Endodermal cell (in vitro differentiated cells): Measurements from ENCODE around the gene ITGA2. TPM values are rescaled to one million over a fixed set of nuclear protein-coding genes. Genes with fewer than 3 reads are reported as not detected.

ENCODE experiments used
- DNase-seq: peaks from one replicate; pipeline ENCODE4 v3.0.0-alpha.2; 2017
- H3K27ac ChIP-seq: 2 replicates; pipeline ENCODE4 v1.5.1; 2013; ENCODE audit warnings: mild to moderate bottlenecking, low read depth, low read length, moderate library complexity
- H3K27me3 ChIP-seq: 2 replicates; pipeline ENCODE4 v1.6.1; 2013; ENCODE audit warnings: mild to moderate bottlenecking, low read length, moderate library complexity; ENCODE audit not compliant: insufficient read depth, control insufficient read depth, poor library complexity, severe bottlenecking
- H3K36me3 ChIP-seq: 2 replicates; pipeline ENCODE4 v1.7.0; 2013; ENCODE audit warnings: mild to moderate bottlenecking, low read length, moderate library complexity; ENCODE audit not compliant: control insufficient read depth, insufficient read depth
- H3K4me1 ChIP-seq: one replicate; pipeline ENCODE4 v1.7.0; 2013; ENCODE audit warnings: low read length; ENCODE audit not compliant: control insufficient read depth, insufficient read depth
- H3K4me3 ChIP-seq: 2 replicates; pipeline ENCODE4 v1.5.1; 2013; ENCODE audit warnings: mild to moderate bottlenecking, low read length, moderate library complexity
- H3K9ac ChIP-seq: 2 replicates; pipeline ENCODE4 v1.6.1; 2013; ENCODE audit warnings: mild to moderate bottlenecking, low read length, moderate library complexity; ENCODE audit not compliant: poor library complexity, severe bottlenecking; ENCODE audit errors: extremely low read depth
- H3K9me3 ChIP-seq: 2 replicates; pipeline ENCODE4 v1.6.1; 2013; ENCODE audit warnings: mild to moderate bottlenecking, low read length, moderate library complexity; ENCODE audit not compliant: control insufficient read depth
- H3K27ac Mint-ChIP-seq: 2 replicates; pipeline ENCODE4 v1.8.0; 2020; ENCODE audit warnings: mixed read lengths
- H3K27me3 Mint-ChIP-seq: 2 replicates; pipeline ENCODE4 v1.8.0; 2021; ENCODE audit warnings: mild to moderate bottlenecking, mixed read lengths; ENCODE audit not compliant: insufficient read depth
- H3K36me3 Mint-ChIP-seq: 2 replicates; pipeline ENCODE4 v1.8.0; 2020; ENCODE audit warnings: low read depth, mixed read lengths
- H3K4me1 Mint-ChIP-seq: 2 replicates; pipeline ENCODE4 v1.8.0; 2020; ENCODE audit warnings: mixed read lengths
- H3K4me3 Mint-ChIP-seq: 2 replicates; pipeline ENCODE4 v1.8.0; 2020; ENCODE audit warnings: mild to moderate bottlenecking, moderate library complexity, mixed read lengths
- H3K9me3 Mint-ChIP-seq: 2 replicates; pipeline ENCODE4 v1.8.0; 2020; ENCODE audit warnings: mild to moderate bottlenecking, mixed read lengths
- CTCF ChIP-seq: fragments of 200-600 bp; sonication (generic); conservative IDR thresholded peaks from 2 replicates; pipeline ENCODE4 v1.5.0; 2021; ENCODE audit warnings: antibody characterized with exemption, mild to moderate bottlenecking
- WGBS, 2 experiments: methylation state at CpG; one replicate each; pipeline versions ENCODE4 v1.1.5 to v1.1.7; 2013; ENCODE audit warnings: missing lambda C conversion rate in 2 of 2, mixed read lengths in 1 of 2; ENCODE audit not compliant: insufficient coverage in 1 of 2, insufficient read length in 1 of 2; 5-methylcytosine and 5-hydroxymethylcytosine counted together
- total RNA-seq, 2 donors: library from RNA; stranded (reverse); fragmentation: NEBNext Ultra II Directional in 1 of 2; extraction: Animal tissue kit (Norgen Biotek cat#: 25700) in 1 of 2; gene quantifications; 2 replicates in 1 of 2; 3 replicates in 1 of 2; pipeline ENCODE4 v1.2.1, GENCODE V29; 2021

The ITGA2 gene
- total RNA-seq, 2 donors from 2014 or later: 1.3 to 4.0 TPM

DNA sequence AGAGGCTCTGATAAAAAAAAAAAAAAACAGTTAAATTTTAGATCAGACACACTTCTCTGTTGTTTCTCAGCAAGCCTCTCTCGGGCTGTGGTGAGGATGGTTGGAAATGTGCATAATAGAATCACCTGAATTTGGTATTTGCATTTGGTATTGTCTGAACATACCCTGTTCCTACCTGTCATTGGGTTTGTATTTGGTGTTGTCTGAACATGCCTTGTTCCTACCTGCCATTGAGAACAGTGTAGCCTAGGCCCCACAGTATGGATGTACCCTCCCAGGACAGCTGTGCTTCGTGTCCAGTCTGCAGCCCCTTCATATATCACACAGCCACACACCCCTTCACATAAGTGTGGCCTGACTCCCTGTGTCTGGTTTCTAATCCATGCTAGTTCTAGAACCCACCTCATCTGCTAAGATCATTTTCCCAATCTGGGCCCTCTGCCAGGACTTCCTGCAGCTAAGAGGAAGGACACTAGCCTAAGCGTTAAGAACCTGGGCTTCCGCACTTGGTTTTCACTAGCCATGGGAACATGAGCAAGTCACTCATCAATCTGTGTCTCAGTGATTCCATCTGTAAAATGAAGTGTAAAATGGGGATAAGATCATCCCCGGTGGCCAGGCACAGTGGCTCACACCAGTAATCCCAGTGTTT, 49.2 kb downstream of the ITGA2 start:
- no peak overlapping the region for H3K9ac ChIP-seq
- H3K4me3 ChIP-seq: no peak overlapping the region
- no peak overlapping the region for H3K27ac ChIP-seq
- Mint-ChIP-seq H3K4me1 (no peaks in the 10 kb centered on the region), H3K27ac (peak overlapping the region; percentile 40), H3K27me3 (no peaks in the 10 kb centered on the region), H3K9me3 (no peaks in the 10 kb centered on the region), H3K36me3 (no peaks in the 10 kb centered on the region), H3K4me3 (no peak overlapping the region)
- H3K4me1 ChIP-seq: no peaks in the 10 kb centered on the region
- H3K27me3 ChIP-seq: no peaks in the 10 kb centered on the region
- no peaks in the 10 kb centered on the region for H3K9me3 ChIP-seq
- TF ChIP-seq CTCF: no peak
- no peaks in the 10 kb centered on the region for H3K36me3 ChIP-seq
- WGBS, 2 experiments: 55 to 100% methylated on average over 2 to 5 of the region's 5 CpGs
- no peak for DNase-seq

- H3K4me3 Mint-ChIP-seq: no peak overlapping the region
- H3K36me3 ChIP-seq: no peaks in the 10 kb centered on the region
- no peak overlapping the region for H3K27ac ChIP-seq
- H3K4me3 ChIP-seq: no peak overlapping the region
- DNase-seq: no peak
- no peaks in the 10 kb centered on the region for H3K9me3 Mint-ChIP-seq
- H3K4me1 Mint-ChIP-seq: no peaks in the 10 kb centered on the region
- H3K27ac Mint-ChIP-seq: no peak overlapping the region
- H3K36me3 Mint-ChIP-seq: no peaks in the 10 kb centered on the region
- WGBS, 2 experiments: 92 to 96% methylated on average over 3 of the region's 3 CpGs
- no peak overlapping the region for H3K9ac ChIP-seq
- H3K4me1 ChIP-seq: no peaks in the 10 kb centered on the region
- no peaks in the 10 kb centered on the region for H3K27me3 ChIP-seq
- no peaks in the 10 kb centered on the region for H3K9me3 ChIP-seq
- H3K27me3 Mint-ChIP-seq: no peaks in the 10 kb centered on the region
- TF ChIP-seq CTCF: no peak
Measured at GRCh38 chr5:53039855-53040254, 50.7 kb downstream of the ITGA2 start.

- H3K4me3 Mint-ChIP-seq: no peak overlapping the region
- H3K36me3 Mint-ChIP-seq: no peaks in the 10 kb centered on the region
- H3K4me1 ChIP-seq: no peaks in the 10 kb centered on the region
- H3K9me3 Mint-ChIP-seq: no peaks in the 10 kb centered on the region
- H3K27ac Mint-ChIP-seq: no peak overlapping the region
- H3K4me1 Mint-ChIP-seq: no peaks in the 10 kb centered on the region
- no peaks in the 10 kb centered on the region for H3K27me3 ChIP-seq
- H3K9me3 ChIP-seq: no peaks in the 10 kb centered on the region
- WGBS, 2 experiments: 0 to 47% methylated on average over 1 to 4 of the region's 4 CpGs
- DNase-seq: no peak
- no peak for TF ChIP-seq CTCF
- no peaks in the 10 kb centered on the region for H3K27me3 Mint-ChIP-seq
- H3K36me3 ChIP-seq: no peaks in the 10 kb centered on the region
- no peak overlapping the region for H3K27ac ChIP-seq
- no peak overlapping the region for H3K4me3 ChIP-seq
- H3K9ac ChIP-seq: no peak overlapping the region
Measured at GRCh38 chr5:53041071-53041692, 52.0 kb downstream of the ITGA2 start.
